Measurements from ENCODE around the gene KCNMB1. TPM values are rescaled to one million over a fixed set of nuclear protein-coding genes. Genes with fewer than 3 reads are reported as not detected.
A peak's percentile ranks its signal among the peaks of the same experiment; 100 is the strongest.

KCNMB1 gene
- total RNA-seq, 1 experiment from 2014 or later, result not detected

GRCh38 chr5:170437621-170438375 is 48.6 kb upstream of the KCNMB1 start:
- Histone ChIP-seq H3K27ac (ENCODE audit: low read length) (no peak overlapping the region), H3K9me3 (ENCODE audit: low read length) (no peaks in the 10 kb centered on the region), H3K9me2 (replicated peaks; ENCODE audit: low read length) (no peaks in the 10 kb centered on the region), H2AFZ (ENCODE audit: low read length) (no peak overlapping the region), H3K79me2 (ENCODE audit: low read length) (no peaks in the 10 kb centered on the region), H4K20me1 (ENCODE audit: low read length) (no peaks in the 10 kb centered on the region), H3K4me2 (ENCODE audit: low read length) (no peak overlapping the region), H3K27me3 (ENCODE audit: low read length) (no peaks in the 10 kb centered on the region), H3K4me1 (ENCODE audit: insufficient read depth, low read length) (no peaks in the 10 kb centered on the region), H3F3A (ENCODE audit: low read length, unreplicated experiment) (no peaks in the 10 kb centered on the region), H3K4me3 (ENCODE audit: low read length) (no peak overlapping the region), H3K36me3 (ENCODE audit: low read depth, low read length) (no peaks in the 10 kb centered on the region), H3K9ac (ENCODE audit: low read length) (no peak overlapping the region)
- intact Hi-C loops (cut with micrococcal nuclease), result no loop called here
- ChIA-PET CTCF (no interaction called here), POLR2A (ENCODE audit: unreplicated experiment) (no interaction called here)
- ATAC-seq (no peak), DNase-seq (no peak)
- no peak for TF ChIP-seq EZH2phosphoT487 (IDR thresholded peaks at IDR 0.05; ENCODE audit: borderline replicate concordance, low read length)
- BruUV-seq (replicated peaks), result no TSS peak

- CTCF ChIA-PET, result no interaction called here
- H4K20me1 ChIP-seq (ENCODE audit: low read length), result no peaks in the 10 kb centered on the region
- no peaks in the 10 kb centered on the region for H3K9me2 ChIP-seq (replicated peaks; ENCODE audit: low read length)
- no peaks in the 10 kb centered on the region; the same call in 1 of the 2 replicates for H3K27me3 ChIP-seq (ENCODE audit: low read length)
- no peak overlapping the region for H3K4me2 ChIP-seq (ENCODE audit: low read length)
- H3F3A ChIP-seq (ENCODE audit: low read length, unreplicated experiment), result no peaks in the 10 kb centered on the region
- intact Hi-C loops (cut with micrococcal nuclease), result no loop called here
- H3K36me3 ChIP-seq (ENCODE audit: low read depth, low read length), result no peaks in the 10 kb centered on the region
- TF ChIP-seq CTCF (conservative IDR thresholded peaks at IDR 0.05; ENCODE audit: low read depth, low read length), result no peak
- TF ChIP-seq EZH2phosphoT487 (IDR thresholded peaks at IDR 0.05; ENCODE audit: borderline replicate concordance, low read length), result no peak
- TF ChIP-seq EZH2 (IDR thresholded peaks at IDR 0.05; ENCODE audit: low read length, unreplicated experiment), result no peak
- ATAC-seq (no peak), DNase-seq (no peak)
- BruUV-seq (replicated peaks), result no TSS peak
- H3K4me3 ChIP-seq (ENCODE audit: low read length), result no peak overlapping the region
- no peaks in the 10 kb centered on the region for H3K4me1 ChIP-seq (ENCODE audit: insufficient read depth, low read length)
- H3K9me3 ChIP-seq (ENCODE audit: low read length), result no peaks in the 10 kb centered on the region
- H2AFZ ChIP-seq (ENCODE audit: low read length), result no peak overlapping the region
- POLR2A ChIA-PET (ENCODE audit: unreplicated experiment), result no interaction called here
- no peaks in the 10 kb centered on the region for H3K79me2 ChIP-seq (ENCODE audit: low read length)
- H3K9ac ChIP-seq (ENCODE audit: low read length), result no peak overlapping the region
- H3K27ac ChIP-seq (ENCODE audit: low read length), result no peak overlapping the region
These were observed 47.2 kb upstream of the KCNMB1 start for GRCh38 chr5:170436335-170436734.

GRCh38 chr5:170434966-170435605 is 45.9 kb upstream of the KCNMB1 start:
- H3K4me1 ChIP-seq (ENCODE audit: insufficient read depth, low read length), result no peaks in the 10 kb centered on the region
- peaks cover 5% of the 10 kb centered on the region for H3K27me3 ChIP-seq (ENCODE audit: low read length)
- H3F3A ChIP-seq (ENCODE audit: low read length, unreplicated experiment), result no peaks in the 10 kb centered on the region
- no TSS peak for BruUV-seq (replicated peaks)
- no peak overlapping the region for H3K27ac ChIP-seq (ENCODE audit: low read length)
- no peaks in the 10 kb centered on the region for H3K36me3 ChIP-seq (ENCODE audit: low read depth, low read length)
- DNase-seq (peak; percentile 55), ATAC-seq (peak; percentile 81)
- H3K9me2 ChIP-seq (replicated peaks; ENCODE audit: low read length), result no peaks in the 10 kb centered on the region
- no peaks in the 10 kb centered on the region for H4K20me1 ChIP-seq (ENCODE audit: low read length)
- intact Hi-C loops (cut with micrococcal nuclease), result loop anchor here (1.0 kb wide), 1 partner anchor 188 kb away; no protein-coding TSS in a partner anchor
- POLR2A ChIA-PET (ENCODE audit: unreplicated experiment), result no interaction called here
- no peak overlapping the region for H3K9ac ChIP-seq (ENCODE audit: low read length)
- TF ChIP-seq CTCF (conservative IDR thresholded peaks at IDR 0.05; ENCODE audit: low read depth, low read length) (peak; percentile 79), EZH2phosphoT487 (IDR thresholded peaks at IDR 0.05; ENCODE audit: borderline replicate concordance, low read length) (no peak)
- no peak overlapping the region for H2AFZ ChIP-seq (ENCODE audit: low read length)
- H3K9me3 ChIP-seq (ENCODE audit: low read length), result no peaks in the 10 kb centered on the region
- no peak overlapping the region for H3K4me3 ChIP-seq (ENCODE audit: low read length)
- no peak overlapping the region for H3K4me2 ChIP-seq (ENCODE audit: low read length)
- no peaks in the 10 kb centered on the region for H3K79me2 ChIP-seq (ENCODE audit: low read length)
- CTCF ChIA-PET, result no interaction called here

All from PC-3 (cell line).